ENCODE measurements around the gene GNRHR.

- no peak for TF ChIP-seq POLR2A (IDR thresholded peaks at IDR 0.05)
- no peak for TF ChIP-seq EP300 (IDR thresholded peaks at IDR 0.05)
Measured at GRCh38 chr4:67762086-67762485, 7.9 kb upstream of the GNRHR start.
